Stomach (tissue), 9 donors: ENCODE results near the gene MAP3K14. TPM values are rescaled to one million over a fixed set of nuclear protein-coding genes. Genes with fewer than 3 reads are reported as not detected.
A peak's percentile ranks its signal among the peaks of the same experiment; 100 is the strongest.

Experiments used
- DNase-seq, 2 donors: peaks; one replicate each; pipeline versions ENCODE4 v3.0.0 to v3.0.0-alpha.2; 2013 to 2019
- H3K27ac ChIP-seq, 5 donors: fragments of 200-600 bp in 4 of 5; sonication (generic) in 4 of 5; one replicate each; pipeline ENCODE4 v1.5.1; 2013 to 2019; ENCODE audit warnings: mild to moderate bottlenecking in 1 of 5, moderate library complexity in 1 of 5
- H3K27me3 ChIP-seq, 3 donors: fragments of 200-600 bp; sonication (generic); one replicate each; pipeline ENCODE4 v1.5.1; 2017 to 2019; ENCODE audit warnings: mixed run types in 1 of 3
- H3K36me3 ChIP-seq, 4 donors: fragments of 200-600 bp; sonication (generic); 1 replicate in 3 of 4; 2 replicates in 1 of 4; pipeline ENCODE4 v1.5.1; 2016 to 2019
- H3K4me1 ChIP-seq, 4 donors: fragments of 200-600 bp; sonication (generic); one replicate each; pipeline ENCODE4 v1.5.1; 2016 to 2019
- H3K4me3 ChIP-seq, 4 donors: fragments of 200-600 bp; sonication (generic) in 3 of 4; one replicate each; pipeline ENCODE4 v1.5.1; 2016 to 2019; ENCODE audit warnings: mild to moderate bottlenecking in 1 of 4
- H3K9me3 ChIP-seq, 4 donors: fragments of 200-600 bp; sonication (generic); one replicate each; pipeline ENCODE4 v1.5.1; 2016 to 2019
- CTCF ChIP-seq, 7 experiments: fragments of 450-650 bp in 4 of 7; fragments of 200-600 bp in 3 of 7; sonication (generic) in 3 of 7; IDR thresholded peaks; one replicate each; pipeline ENCODE4 v1.5.1; 2016 to 2019; ENCODE audit warnings: antibody characterized with exemption in 7 of 7, control low read depth in 2 of 7, mild to moderate bottlenecking in 1 of 7
- EP300 ChIP-seq: sonication (generic); formaldehyde crosslinking; IDR thresholded peaks from one replicate; pipeline ENCODE4 v1.6.1; 2017; ENCODE audit warnings: antibody characterized with exemption
- POLR2A ChIP-seq, 4 donors: fragments of 450-650 bp; IDR thresholded peaks; one replicate each; pipeline ENCODE4 v1.6.1; 2016; ENCODE audit warnings: antibody characterized with exemption in 4 of 4, control low read depth in 2 of 4, mild to moderate bottlenecking in 1 of 4, moderate library complexity in 1 of 4
- POLR2AphosphoS5 ChIP-seq, 3 donors: sonication (generic); formaldehyde crosslinking; IDR thresholded peaks; one replicate each; pipeline ENCODE4 v1.6.1; 2016; ENCODE audit warnings: antibody characterized with exemption in 3 of 3
- WGBS, 5 donors: extraction: QIAGEN DNeasy Blood & Tissue Kit in 3 of 5; methylation state at CpG; one replicate each; pipeline versions ENCODE4 v1.1.5 to v1.1.7; 2013 to 2018; 5-methylcytosine and 5-hydroxymethylcytosine counted together
- intact Hi-C: fragments of 100-400 bp; cut with DNase I; formaldehyde crosslinking; loops from one replicate; pipeline ENCODE4 v1.15.1; 2023; ENCODE audit warnings: low total_unique reads
- polyA plus RNA-seq, 3 donors: library from polyadenylated mRNA; stranded (reverse); fragments of 200-250 nt; gene quantifications; one replicate each; pipeline ENCODE4 v1.2.3, GENCODE V29; 2013
- total RNA-seq, 5 donors: library from RNA; depleted of rRNA; stranded (reverse); fragments of >200 nt; gene quantifications; one replicate each; pipeline versions ENCODE4 v1.1.0 to v1.2.3, GENCODE V29; 2014 to 2016
- donor health status: healthy with polysubstance abuse.
- donor health status: Bipolar disorder and iron deficiency.
- donor health status: healthy.

MAP3K14 gene
- total and polyA plus RNA-seq, 8 donors = 1.2 to 17.7 (median 8.1) TPM

GRCh38 chr17:45277992-45278391 is 38.8 kb downstream of the MAP3K14 start:
- H3K27me3 ChIP-seq = no peaks in the 10 kb centered on the region
- intact Hi-C loops = loop anchor here (5.0 kb wide), 1 partner anchor 104 kb away; no protein-coding TSS in a partner anchor
- H3K9me3 ChIP-seq = no peaks in the 10 kb centered on the region
- 15 to 39% (median 20%) methylated on average over 7 of the region's 7 CpGs for WGBS, 5 donors
- H3K4me3 ChIP-seq = no peak overlapping the region
- H3K4me1 ChIP-seq = peaks cover 15 to 53% (median 34%) of the 10 kb centered on the region in 4 donors
- peaks cover 19 to 57% (median 40%) of the 10 kb centered on the region in 4 donors for H3K36me3 ChIP-seq
- TF ChIP-seq POLR2A (IDR thresholded peaks at IDR 0.05) (no peak), EP300 (no peak), CTCF (IDR thresholded peaks at IDR 0.05) (no peak), POLR2AphosphoS5 (IDR thresholded peaks at IDR 0.05) (peak in 2 of 3 donors; percentile 24 to 30)
- peak overlapping the region; percentile 73 to 85 (median 81) for H3K27ac ChIP-seq
- peak; percentile 55 to 67 for DNase-seq

- Histone ChIP-seq H3K27me3 (no peaks in the 10 kb centered on the region), H3K9me3 (no peaks in the 10 kb centered on the region), H3K27ac (peak overlapping the region; percentile 73 to 85 (median 81)), H3K4me1 (peaks cover 11 to 46% (median 31%) of the 10 kb centered on the region in 4 donors), H3K4me3 (no peak overlapping the region), H3K36me3 (peaks cover 19 to 57% (median 40%) of the 10 kb centered on the region in 4 donors)
- peak; percentile 97 to 99 for DNase-seq
- no peak for TF ChIP-seq POLR2A (IDR thresholded peaks at IDR 0.05)
- peak; percentile 63 to 94 (median 83) for TF ChIP-seq POLR2AphosphoS5 (IDR thresholded peaks at IDR 0.05)
- peak in 6 of 7 experiments; percentile 45 to 97 (median 80) for TF ChIP-seq CTCF (IDR thresholded peaks at IDR 0.05)
- WGBS, 5 donors = 17 to 32% (median 19%) methylated on average over 16 of the region's 16 CpGs
- intact Hi-C loops = loop anchor here (5.0 kb wide), 1 partner anchor 105 kb away; no protein-coding TSS in a partner anchor
Observed at GRCh38 chr17:45277216-45277849, 39.5 kb downstream of the MAP3K14 start.

GRCh38 chr17:45276031-45276430 is 40.8 kb downstream of the MAP3K14 start:
- Histone ChIP-seq H3K27ac (peak overlapping the region in 1 of 5 donors; percentile 82), H3K27me3 (no peaks in the 10 kb centered on the region), H3K9me3 (no peaks in the 10 kb centered on the region), H3K4me1 (peaks cover 11 to 45% (median 31%) of the 10 kb centered on the region in 4 donors), H3K36me3 (peaks cover 27 to 61% (median 49%) of the 10 kb centered on the region in 4 donors), H3K4me3 (no peak overlapping the region)
- TF ChIP-seq CTCF (IDR thresholded peaks at IDR 0.05) (no peak), POLR2A (IDR thresholded peaks at IDR 0.05) (no peak), POLR2AphosphoS5 (IDR thresholded peaks at IDR 0.05) (no peak), EP300 (no peak)
- WGBS, 5 donors = 40 to 66% (median 55%) methylated on average over 5 to 6 of the region's 6 CpGs
- DNase-seq = peak in 1 of 2 donors; percentile 53
- intact Hi-C loops = loop anchor here (5.0 kb wide), 1 partner anchor 106 kb away; no protein-coding TSS in a partner anchor

GRCh38 chr17:45274033-45274432 is 42.8 kb downstream of the MAP3K14 start:
- WGBS, 5 donors = 76 to 91% (median 87%) methylated on average over 3 to 5 of the region's 5 CpGs
- H3K27ac ChIP-seq = no peak overlapping the region
- H3K27me3 ChIP-seq = no peaks in the 10 kb centered on the region
- H3K4me3 ChIP-seq = no peak overlapping the region
- TF ChIP-seq EP300 (no peak), CTCF (IDR thresholded peaks at IDR 0.05) (no peak), POLR2A (IDR thresholded peaks at IDR 0.05) (no peak), POLR2AphosphoS5 (IDR thresholded peaks at IDR 0.05) (no peak)
- H3K9me3 ChIP-seq = no peaks in the 10 kb centered on the region
- intact Hi-C loops = no loop called here
- peaks cover 47 to 62% (median 56%) of the 10 kb centered on the region in 4 donors for H3K36me3 ChIP-seq
- peaks cover 11 to 32% (median 28%) of the 10 kb centered on the region in 4 donors for H3K4me1 ChIP-seq
- no peak for DNase-seq
